Measurements from ENCODE around the gene PRDM1. TPM values are rescaled to one million over a fixed set of nuclear protein-coding genes. Genes with fewer than 3 reads are reported as not detected.
"Not testable (repeated sequence)": the region's sequence is repeated elsewhere in the genome, so short reads cannot be mapped to it uniquely, and the experiment has no call there.

Gene PRDM1
- polyA plus RNA-seq, 1 of the 3 experiments (the other 2 are of a cell fraction), result 4.0 TPM

DNA sequence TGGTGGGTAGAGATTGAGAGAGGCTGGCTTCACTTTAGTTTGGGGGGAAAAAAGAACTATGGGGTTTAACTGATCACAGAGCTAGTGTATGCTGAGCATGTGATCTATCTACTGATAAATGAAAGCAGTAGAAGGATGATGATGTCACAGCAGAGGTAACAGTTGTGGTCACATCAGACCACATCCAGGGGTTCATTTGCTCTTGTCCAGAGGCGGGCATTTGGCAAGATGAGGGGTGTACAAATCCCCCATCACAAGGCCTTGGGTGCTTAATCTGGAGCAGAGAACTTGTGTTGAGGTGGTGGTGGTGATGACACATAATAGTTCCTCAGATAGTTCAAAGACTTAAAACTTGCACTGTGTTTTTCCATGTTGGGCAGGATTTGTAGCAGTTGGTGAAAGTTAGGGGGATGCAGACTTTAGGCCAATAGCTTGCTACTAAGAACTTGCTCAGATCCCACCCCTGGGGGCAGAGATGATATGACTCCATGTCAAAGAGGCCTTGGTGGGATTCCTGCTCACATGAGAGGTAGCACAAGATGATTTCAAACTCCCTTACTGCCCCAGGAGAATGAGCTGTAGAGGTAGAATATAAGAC, 63.4 kb downstream of the PRDM1 start:
- no peaks in the 10 kb centered on the region for H3K9me3 ChIP-seq
- ChIA-PET POLR2A (no interaction called here), CTCF (no interaction called here)
- H3K4me2 ChIP-seq, result no peak overlapping the region
- H3K79me2 ChIP-seq (ENCODE audit: insufficient read depth), result no peaks in the 10 kb centered on the region
- no CpG with 5 or more reads among the region's 1 CpG for WGBS (ENCODE audit: low lambda C conversion rate)
- no peak overlapping the region for H3K27ac ChIP-seq (ENCODE audit: low read depth in 2 of 2, low read length in 1 of 2)
- H4K20me1 ChIP-seq (ENCODE audit: insufficient read depth), result no peaks in the 10 kb centered on the region
- no peak overlapping the region for H3K9ac ChIP-seq
- H3F3A ChIP-seq (replicated peaks; ENCODE audit: insufficient read depth), result peaks cover 6% of the 10 kb centered on the region
- no peak overlapping the region for H3K4me3 ChIP-seq (ENCODE audit: low read depth in 2 of 2, low read length in 1 of 2)
- no peaks in the 10 kb centered on the region for H3K9me2 ChIP-seq
- no peaks in the 10 kb centered on the region for H3K27me3 ChIP-seq (ENCODE audit: insufficient read depth)
- TF ChIP-seq, protein P1, sequence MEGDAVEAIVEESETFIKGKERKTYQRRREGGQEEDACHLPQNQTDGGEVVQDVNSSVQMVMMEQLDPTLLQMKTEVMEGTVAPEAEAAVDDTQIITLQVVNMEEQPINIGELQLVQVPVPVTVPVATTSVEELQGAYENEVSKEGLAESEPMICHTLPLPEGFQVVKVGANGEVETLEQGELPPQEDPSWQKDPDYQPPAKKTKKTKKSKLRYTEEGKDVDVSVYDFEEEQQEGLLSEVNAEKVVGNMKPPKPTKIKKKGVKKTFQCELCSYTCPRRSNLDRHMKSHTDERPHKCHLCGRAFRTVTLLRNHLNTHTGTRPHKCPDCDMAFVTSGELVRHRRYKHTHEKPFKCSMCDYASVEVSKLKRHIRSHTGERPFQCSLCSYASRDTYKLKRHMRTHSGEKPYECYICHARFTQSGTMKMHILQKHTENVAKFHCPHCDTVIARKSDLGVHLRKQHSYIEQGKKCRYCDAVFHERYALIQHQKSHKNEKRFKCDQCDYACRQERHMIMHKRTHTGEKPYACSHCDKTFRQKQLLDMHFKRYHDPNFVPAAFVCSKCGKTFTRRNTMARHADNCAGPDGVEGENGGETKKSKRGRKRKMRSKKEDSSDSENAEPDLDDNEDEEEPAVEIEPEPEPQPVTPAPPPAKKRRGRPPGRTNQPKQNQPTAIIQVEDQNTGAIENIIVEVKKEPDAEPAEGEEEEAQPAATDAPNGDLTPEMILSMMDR (IDR thresholded peaks at IDR 0.05), result no peak
- TF ChIP-seq EP300 (IDR thresholded peaks at IDR 0.05; ENCODE audit: borderline replicate concordance in 1 of 2, low read depth in 1 of 2, low read length in 1 of 2) (no peak), RCOR1 (IDR thresholded peaks at IDR 0.05; ENCODE audit: low read length) (no peak), TAF1 (IDR thresholded peaks at IDR 0.05; ENCODE audit: borderline replicate concordance, low read depth, low read length) (no peak), MEF2A (IDR thresholded peaks at IDR 0.05; ENCODE audit: borderline replicate concordance, low read depth) (no peak)
- no peak for DNase-seq
- H3K4me1 ChIP-seq (ENCODE audit: control insufficient read depth in 1 of 2, insufficient read depth in 2 of 2, low read depth in 1 of 2, low read length in 1 of 2), result peaks cover 0 to 15% of the 10 kb centered on the region in 2 experiments; a peak in 2 of 4 replicates
- H3K36me3 ChIP-seq (replicated peaks in 1 of 2; ENCODE audit: control insufficient read depth in 1 of 2, insufficient read depth in 2 of 2, low read length in 1 of 2), result no peaks in the 10 kb centered on the region
- no peak overlapping the region for H2AFZ ChIP-seq (ENCODE audit: low read depth)

DNA sequence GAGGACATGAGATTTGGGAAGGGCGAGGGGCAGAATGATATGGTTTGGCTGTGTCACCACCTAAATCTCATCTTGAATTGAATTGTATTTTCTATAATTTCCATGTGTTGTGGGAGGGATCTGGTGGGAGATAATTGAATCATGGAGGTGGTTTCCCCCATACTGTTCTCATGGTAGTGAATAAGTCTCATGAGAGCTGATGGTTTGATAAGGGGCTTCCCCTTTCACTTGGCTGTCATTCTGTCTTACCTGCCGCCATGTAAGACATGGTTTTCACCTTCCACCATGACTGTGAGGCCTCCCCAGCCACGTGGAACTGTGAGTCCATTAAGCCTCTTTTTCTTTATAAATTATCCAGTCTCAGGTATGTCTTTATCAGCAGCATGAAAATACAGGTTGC, 66.3 kb downstream of the PRDM1 start:
- H3K4me2 ChIP-seq; H2AFZ ChIP-seq (ENCODE audit: low read depth); H3K4me3 ChIP-seq (ENCODE audit: low read depth in 2 of 2, low read length in 1 of 2); H3K27ac ChIP-seq (ENCODE audit: low read depth in 2 of 2, low read length in 1 of 2); H3F3A ChIP-seq (replicated peaks; ENCODE audit: insufficient read depth); H3K4me1 ChIP-seq (ENCODE audit: control insufficient read depth in 1 of 2, insufficient read depth in 2 of 2, low read depth in 1 of 2, low read length in 1 of 2); H3K9me3 ChIP-seq; H3K36me3 ChIP-seq (replicated peaks in 1 of 2; ENCODE audit: control insufficient read depth in 1 of 2, insufficient read depth in 2 of 2, low read length in 1 of 2); DNase-seq; H3K27me3 ChIP-seq (ENCODE audit: insufficient read depth); H3K79me2 ChIP-seq (ENCODE audit: insufficient read depth); CTCF ChIA-PET; H3K9ac ChIP-seq; H3K9me2 ChIP-seq; POLR2A ChIA-PET; H4K20me1 ChIP-seq (ENCODE audit: insufficient read depth): not testable (repeated sequence)
- 65% methylated on average over 3 of the region's 3 CpGs for WGBS (ENCODE audit: low lambda C conversion rate)

DNA sequence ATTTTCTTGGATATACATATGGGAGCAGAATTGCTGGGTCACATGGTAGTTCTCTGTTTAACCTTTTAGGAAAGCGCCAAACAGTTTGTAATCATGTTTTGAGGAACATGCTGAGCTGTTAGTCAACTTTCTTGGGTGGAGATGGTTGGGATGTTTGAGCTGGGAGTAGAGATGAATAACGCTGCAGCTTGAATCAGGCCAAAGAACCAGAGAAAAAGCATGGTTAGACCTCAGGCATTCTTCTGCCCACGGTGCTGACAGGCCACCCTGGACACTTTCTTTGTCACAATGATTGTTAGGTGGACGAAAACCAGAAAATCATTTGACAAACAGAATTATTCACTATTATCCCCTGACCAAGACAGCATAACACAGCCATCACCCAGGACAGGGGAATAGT, 66.8 kb downstream of the PRDM1 start:
- Histone ChIP-seq H3F3A (replicated peaks; ENCODE audit: insufficient read depth) (no peaks in the 10 kb centered on the region), H3K79me2 (ENCODE audit: insufficient read depth) (no peaks in the 10 kb centered on the region), H3K9me2 (no peaks in the 10 kb centered on the region), H3K27me3 (ENCODE audit: insufficient read depth) (no peaks in the 10 kb centered on the region), H3K4me2 (no peak overlapping the region), H3K4me1 (ENCODE audit: control insufficient read depth in 1 of 2, insufficient read depth in 2 of 2, low read depth in 1 of 2, low read length in 1 of 2) (peaks cover 0 to 9% of the 10 kb centered on the region in 2 experiments; a peak in 1 of 4 replicates), H3K9me3 (no peaks in the 10 kb centered on the region), H4K20me1 (ENCODE audit: insufficient read depth) (no peaks in the 10 kb centered on the region), H3K27ac (ENCODE audit: low read depth in 2 of 2, low read length in 1 of 2) (no peak overlapping the region), H3K4me3 (ENCODE audit: low read depth in 2 of 2, low read length in 1 of 2) (no peak overlapping the region), H2AFZ (ENCODE audit: low read depth) (no peak overlapping the region), H3K36me3 (replicated peaks in 1 of 2; ENCODE audit: control insufficient read depth in 1 of 2, insufficient read depth in 2 of 2, low read length in 1 of 2) (no peaks in the 10 kb centered on the region), H3K9ac (no peak overlapping the region)
- POLR2A ChIA-PET, result no interaction called here
- DNase-seq, result no peak
- CTCF ChIA-PET, result no interaction called here
- peak; percentile 43; the same call in 1 of the 2 replicates for TF ChIP-seq TCF12 (IDR thresholded peaks at IDR 0.05)
- TF ChIP-seq MEF2A (IDR thresholded peaks at IDR 0.05; ENCODE audit: borderline replicate concordance, low read depth), result no peak
- TF ChIP-seq, protein P2, sequence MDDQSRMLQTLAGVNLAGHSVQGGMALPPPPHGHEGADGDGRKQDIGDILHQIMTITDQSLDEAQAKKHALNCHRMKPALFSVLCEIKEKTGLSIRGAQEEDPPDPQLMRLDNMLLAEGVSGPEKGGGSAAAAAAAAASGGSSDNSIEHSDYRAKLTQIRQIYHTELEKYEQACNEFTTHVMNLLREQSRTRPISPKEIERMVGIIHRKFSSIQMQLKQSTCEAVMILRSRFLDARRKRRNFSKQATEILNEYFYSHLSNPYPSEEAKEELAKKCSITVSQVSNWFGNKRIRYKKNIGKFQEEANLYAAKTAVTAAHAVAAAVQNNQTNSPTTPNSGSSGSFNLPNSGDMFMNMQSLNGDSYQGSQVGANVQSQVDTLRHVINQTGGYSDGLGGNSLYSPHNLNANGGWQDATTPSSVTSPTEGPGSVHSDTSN (IDR thresholded peaks at IDR 0.05), result peak; percentile 25; the same call in 1 of the 2 replicates
- WGBS (ENCODE audit: low lambda C conversion rate), result 79% methylated on average over 4 of the region's 4 CpGs

Measured in SK-N-SH (cell line).